H9 (cell line): ENCODE measurements around the gene GSTP1. TPM values are rescaled to one million over a fixed set of nuclear protein-coding genes. Genes with fewer than 3 reads are reported as not detected.
"Not testable (repeated sequence)": the region's sequence is repeated elsewhere in the genome, so short reads cannot be mapped to it uniquely, and the experiment has no call there.

Source experiments
- DNase-seq: peaks from one replicate; pipeline ENCODE4 v3.0.0-alpha.2; 2017
- H2AFZ ChIP-seq: one replicate; pipeline ENCODE4 v1.6.1; 2013; ENCODE audit warnings: mild to moderate bottlenecking, low read length, control low read depth, moderate library complexity
- H2AK5ac ChIP-seq: 2 replicates; pipeline ENCODE4 v1.6.1; 2013; ENCODE audit warnings: low read length, control low read depth, mixed read lengths; ENCODE audit not compliant: insufficient read length
- H2BK120ac ChIP-seq: one replicate; pipeline ENCODE4 v1.6.1; 2013; ENCODE audit warnings: low read depth, mild to moderate bottlenecking, low read length, control low read depth, inconsistent platforms; ENCODE audit not compliant: poor library complexity, severe bottlenecking
- H2BK12ac ChIP-seq: 2 replicates; pipeline ENCODE4 v1.6.1; 2013; ENCODE audit warnings: low read length, control low read depth, mixed read lengths, low read depth; ENCODE audit not compliant: insufficient read length
- H2BK15ac ChIP-seq: 2 replicates; pipeline ENCODE4 v1.6.1; 2013; ENCODE audit warnings: low read depth, low read length, control low read depth
- H2BK20ac ChIP-seq: one replicate; pipeline ENCODE4 v1.6.1; 2013; ENCODE audit warnings: low read depth, mild to moderate bottlenecking, low read length, control low read depth, inconsistent platforms; ENCODE audit not compliant: poor library complexity, severe bottlenecking
- H2BK5ac ChIP-seq: 2 replicates; pipeline ENCODE4 v1.6.1; 2013; ENCODE audit warnings: low read length, control low read depth, mixed read lengths; ENCODE audit not compliant: insufficient read length
- H3K14ac ChIP-seq: 2 replicates; pipeline ENCODE4 v1.6.1; 2013; ENCODE audit warnings: low read length, control low read depth; ENCODE audit not compliant: insufficient read depth
- H3K18ac ChIP-seq: 2 replicates; pipeline ENCODE4 v1.6.1; 2013; ENCODE audit warnings: low read depth, mild to moderate bottlenecking, mixed read lengths, low read length, control low read depth; ENCODE audit not compliant: insufficient read length
- H3K23ac ChIP-seq: 2 replicates; pipeline ENCODE4 v1.6.1; 2013; ENCODE audit warnings: low read length, control low read depth, mixed read lengths, low read depth; ENCODE audit not compliant: insufficient read length
- H3K23me2 ChIP-seq: 2 replicates; pipeline ENCODE4 v1.6.1; 2013; ENCODE audit warnings: low read depth, mild to moderate bottlenecking, mixed read lengths, low read length, control low read depth; ENCODE audit not compliant: insufficient read length, poor library complexity, severe bottlenecking
- H3K27ac ChIP-seq: 2 replicates; pipeline ENCODE4 v1.5.1; 2013; ENCODE audit warnings: low read length, control low read depth, mixed read lengths, low read depth; ENCODE audit not compliant: insufficient read length
- H3K27me3 ChIP-seq: 2 replicates; pipeline ENCODE4 v1.6.1; 2013; ENCODE audit warnings: low read length, control low read depth, inconsistent platforms; ENCODE audit not compliant: insufficient read depth
- H3K4ac ChIP-seq: 2 replicates; pipeline ENCODE4 v1.6.1; 2013; ENCODE audit warnings: low read depth, mild to moderate bottlenecking, control low read depth, inconsistent platforms, low read length, moderate library complexity
- H3K4me1 ChIP-seq: 2 replicates; pipeline ENCODE4 v1.6.1; 2013; ENCODE audit warnings: low read length, control low read depth, inconsistent platforms; ENCODE audit not compliant: insufficient read depth
- H3K4me2 ChIP-seq: 2 replicates; pipeline ENCODE4 v1.6.1; 2013; ENCODE audit warnings: low read length, control low read depth, mixed read lengths; ENCODE audit not compliant: insufficient read length, insufficient read depth
- H3K56ac ChIP-seq: 2 replicates; pipeline ENCODE4 v1.6.1; 2013; ENCODE audit warnings: low read depth, mild to moderate bottlenecking, mixed read lengths, low read length, control low read depth; ENCODE audit not compliant: insufficient read length
- H3K79me1 ChIP-seq: 2 replicates; pipeline ENCODE4 v1.6.1; 2013; ENCODE audit warnings: low read depth, mild to moderate bottlenecking, moderate library complexity, low read length, control low read depth, inconsistent platforms; ENCODE audit not compliant: insufficient read depth, poor library complexity, severe bottlenecking
- H3K79me2 ChIP-seq: 2 replicates; pipeline ENCODE4 v1.6.1; 2013; ENCODE audit warnings: low read length, control low read depth, inconsistent platforms; ENCODE audit not compliant: insufficient read depth
- H3K9ac ChIP-seq: 2 replicates; pipeline ENCODE4 v1.6.1; 2013; ENCODE audit warnings: low read length, control low read depth, mixed read lengths; ENCODE audit not compliant: insufficient read length; ENCODE audit errors: extremely low read depth
- H3K9me3 ChIP-seq: one replicate; pipeline ENCODE4 v1.6.1; 2013; ENCODE audit warnings: low read depth, low read length, inconsistent platforms; ENCODE audit not compliant: control insufficient read depth
- H3T11ph ChIP-seq: one replicate; pipeline ENCODE4 v1.6.1; 2013; ENCODE audit warnings: mild to moderate bottlenecking, low read length, control low read depth, inconsistent platforms
- H4K20me1 ChIP-seq: one replicate; pipeline ENCODE4 v1.6.1; 2013; ENCODE audit not compliant: control insufficient read depth, insufficient read length, insufficient read depth
- H4K5ac ChIP-seq: 2 replicates; pipeline ENCODE4 v1.6.1; 2013; ENCODE audit warnings: low read depth, mild to moderate bottlenecking, mixed read lengths, low read length, control low read depth; ENCODE audit not compliant: insufficient read length
- H4K8ac ChIP-seq: replicated peaks from 2 replicates; pipeline ENCODE4 v1.6.1; 2013; ENCODE audit warnings: low read length, control low read depth, mixed read lengths, low read depth; ENCODE audit not compliant: insufficient read length
- H4K91ac ChIP-seq: 2 replicates; pipeline ENCODE4 v1.6.1; 2013; ENCODE audit warnings: low read depth, mild to moderate bottlenecking, moderate library complexity, mixed read lengths, low read length, control low read depth; ENCODE audit not compliant: insufficient read length
- H3K27ac Mint-ChIP-seq, 3 experiments: 2 replicates in 2 of 3; 3 replicates in 1 of 3; pipeline ENCODE4 v1.8.0; 2020 to 2021; ENCODE audit warnings: mixed read lengths in 3 of 3, mild to moderate bottlenecking in 1 of 3, moderate library complexity in 1 of 3
- H3K27me3 Mint-ChIP-seq: 2 replicates; pipeline ENCODE4 v1.8.0; 2021; ENCODE audit warnings: low read depth, mild to moderate bottlenecking, moderate library complexity, mixed read lengths
- H3K36me3 Mint-ChIP-seq, 3 experiments: 2 replicates in 2 of 3; 3 replicates in 1 of 3; pipeline ENCODE4 v1.8.0; 2020 to 2021; ENCODE audit warnings: low read depth in 3 of 3, mixed read lengths in 3 of 3; ENCODE audit not compliant: insufficient read depth in 1 of 3
- H3K4me1 Mint-ChIP-seq, 2 experiments: 2 replicates each; pipeline ENCODE4 v1.8.0; 2020; ENCODE audit warnings: mixed read lengths in 2 of 2
- H3K4me3 Mint-ChIP-seq, 2 experiments: 2 replicates in 1 of 2; 3 replicates in 1 of 2; pipeline ENCODE4 v1.8.0; 2020 to 2021; ENCODE audit warnings: mild to moderate bottlenecking in 2 of 2, mixed read lengths in 2 of 2, moderate library complexity in 1 of 2
- H3K9me3 Mint-ChIP-seq, 2 experiments: 2 replicates in 1 of 2; 3 replicates in 1 of 2; pipeline ENCODE4 v1.8.0; 2020; ENCODE audit warnings: mild to moderate bottlenecking in 2 of 2, mixed read lengths in 2 of 2, moderate library complexity in 1 of 2
- WGBS: extraction: QIAGEN DNeasy Blood & Tissue Kit; methylation state at CpG from one replicate; pipeline ENCODE4 v1.1.7; 2013; ENCODE audit warnings: missing lambda C conversion rate, low lambda C conversion rate, mixed read lengths; ENCODE audit not compliant: insufficient read length; ENCODE audit errors: extremely low coverage; 5-methylcytosine and 5-hydroxymethylcytosine counted together
- total RNA-seq: library from RNA; stranded (reverse); gene quantifications from 2 replicates; pipeline ENCODE4 v1.2.1, GENCODE V29; 2021

The GSTP1 gene
- total RNA-seq, 1 experiment from 2014 or later, result 1,469 TPM

DNA sequence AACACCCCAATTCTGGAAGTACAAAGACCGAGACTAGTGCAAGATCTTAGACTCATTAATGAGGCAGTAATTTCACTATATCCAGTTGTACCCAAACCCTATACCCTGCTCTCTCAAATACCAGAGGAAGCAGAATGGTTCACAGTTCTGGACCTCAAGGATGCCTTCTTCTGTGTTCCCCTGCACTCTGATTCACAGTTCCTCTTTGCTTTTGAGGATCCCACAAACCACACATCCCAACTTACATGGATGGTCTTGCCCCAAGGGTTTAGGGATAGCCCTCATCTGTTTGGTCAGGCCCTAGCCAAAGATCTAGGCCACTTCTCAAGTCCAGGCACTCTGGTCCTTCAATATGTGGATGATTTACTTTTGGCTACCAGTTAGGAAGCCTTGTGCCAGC is 40.2 kb downstream of the GSTP1 start:
- Mint-ChIP-seq H3K27me3 (peaks cover 24% of the 10 kb centered on the region), H3K4me3 (peak overlapping the region; percentile 6 to 15; a peak in 1 of 5 replicates), H3K4me1 (peaks cover 41 to 48% of the 10 kb centered on the region in 2 experiments), H3K36me3 (peaks cover 20 to 38% (median 37%) of the 10 kb centered on the region in 3 experiments)
- not testable (repeated sequence) for H3K79me2 ChIP-seq, H2BK20ac ChIP-seq, H4K5ac ChIP-seq, H3K27me3 ChIP-seq, H4K91ac ChIP-seq, H2BK15ac ChIP-seq, H2BK120ac ChIP-seq, H3K9me3 ChIP-seq, H4K8ac ChIP-seq, H2AFZ ChIP-seq, H3K4me1 ChIP-seq, H2AK5ac ChIP-seq, H3K23me2 ChIP-seq, H3K56ac ChIP-seq, H3K23ac ChIP-seq, H3K4ac ChIP-seq, H3K9ac ChIP-seq, H3K9me3 Mint-ChIP-seq, H3T11ph ChIP-seq, H3K18ac ChIP-seq, H3K27ac Mint-ChIP-seq, H2BK12ac ChIP-seq, DNase-seq, H4K20me1 ChIP-seq, H3K4me2 ChIP-seq, H3K14ac ChIP-seq, H2BK5ac ChIP-seq, H3K27ac ChIP-seq, H3K79me1 ChIP-seq
- WGBS, result no CpG with 5 or more reads among the region's 1 CpG

DNA sequence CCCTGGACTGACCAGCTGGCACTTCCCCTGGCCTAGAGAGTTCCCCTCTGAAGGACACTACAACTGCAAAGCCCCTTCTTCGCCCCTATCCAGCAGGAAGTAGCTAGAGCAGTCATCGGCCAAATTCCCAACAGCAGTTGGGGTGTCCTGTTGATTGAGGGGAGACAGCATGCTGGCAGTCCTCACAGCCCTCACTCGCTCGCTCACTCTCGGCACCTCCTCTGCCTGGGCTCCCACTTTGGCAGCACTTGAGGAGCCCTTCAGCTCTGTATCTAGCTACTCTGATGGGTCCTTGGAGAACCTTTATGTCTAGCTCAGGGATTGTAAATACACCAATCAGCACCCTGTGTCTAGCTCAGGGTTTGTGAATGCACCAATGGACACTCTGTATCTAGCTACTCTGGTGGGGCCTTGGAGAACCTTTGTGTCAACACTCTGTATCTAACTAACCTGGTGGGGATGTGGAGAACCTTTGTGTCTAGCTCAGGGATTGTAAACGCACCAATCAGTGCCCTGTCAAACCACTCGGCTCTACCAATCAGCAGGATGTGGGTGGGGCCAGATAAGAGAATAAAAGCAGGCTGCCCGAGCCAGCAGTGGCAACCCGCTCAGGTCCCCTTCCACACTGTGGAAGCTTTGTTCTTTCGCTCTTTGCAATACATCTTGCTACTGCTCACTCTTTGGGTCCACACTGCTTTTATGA is 42.7 kb downstream of the GSTP1 start:
- H3K79me2 ChIP-seq, H2BK120ac ChIP-seq, H2AFZ ChIP-seq, H4K5ac ChIP-seq, H4K8ac ChIP-seq, H2BK12ac ChIP-seq, H3K9ac ChIP-seq, H3K9me3 Mint-ChIP-seq, H3K79me1 ChIP-seq, H2BK5ac ChIP-seq, H3K4ac ChIP-seq, H3K9me3 ChIP-seq, H4K20me1 ChIP-seq, H4K91ac ChIP-seq, H3K14ac ChIP-seq, H3K18ac ChIP-seq, H3K27ac ChIP-seq, H3K4me2 ChIP-seq, H3K23ac ChIP-seq, H3T11ph ChIP-seq, H3K4me1 ChIP-seq, H2BK20ac ChIP-seq, H3K23me2 ChIP-seq, H2AK5ac ChIP-seq, H2BK15ac ChIP-seq, H3K56ac ChIP-seq, H3K27me3 ChIP-seq: not testable (repeated sequence)
- Mint-ChIP-seq H3K27me3 (peaks cover 11% of the 10 kb centered on the region), H3K36me3 (peaks cover 20 to 37% (median 31%) of the 10 kb centered on the region in 3 experiments), H3K27ac (peak overlapping the region in 2 of 3 experiments; percentile 14 to 97; a peak in 3 of 7 replicates), H3K4me1 (peaks cover 45 to 57% of the 10 kb centered on the region in 2 experiments), H3K4me3 (peak overlapping the region in 1 of 2 experiments; percentile 62; a peak in 1 of 5 replicates)
- peak; percentile 81 for DNase-seq
- no CpG with 5 or more reads among the region's 10 CpGs for WGBS
